ENCODE data around the gene NQO2.

- TF ChIP-seq ATF2 (IDR thresholded peaks at IDR 0.05; ENCODE audit: low read length) (no peak), CTCF (IDR thresholded peaks at IDR 0.05 in 2 of 3, conservative IDR thresholded peaks at IDR 0.05 in 1 of 3; ENCODE audit: control insufficient read depth in 2 of 3, extremely low read depth in 1 of 3, insufficient read depth in 1 of 3, low read depth in 3 of 3, low read length in 3 of 3) (no peak), REST (IDR thresholded peaks at IDR 0.05; ENCODE audit: low read depth, low read length) (no peak)
These were observed 37.4 kb downstream of the NQO2 start for GRCh38 chr6:3036861-3037637.
